Measurements from ENCODE around the gene CCND1.

DNA sequence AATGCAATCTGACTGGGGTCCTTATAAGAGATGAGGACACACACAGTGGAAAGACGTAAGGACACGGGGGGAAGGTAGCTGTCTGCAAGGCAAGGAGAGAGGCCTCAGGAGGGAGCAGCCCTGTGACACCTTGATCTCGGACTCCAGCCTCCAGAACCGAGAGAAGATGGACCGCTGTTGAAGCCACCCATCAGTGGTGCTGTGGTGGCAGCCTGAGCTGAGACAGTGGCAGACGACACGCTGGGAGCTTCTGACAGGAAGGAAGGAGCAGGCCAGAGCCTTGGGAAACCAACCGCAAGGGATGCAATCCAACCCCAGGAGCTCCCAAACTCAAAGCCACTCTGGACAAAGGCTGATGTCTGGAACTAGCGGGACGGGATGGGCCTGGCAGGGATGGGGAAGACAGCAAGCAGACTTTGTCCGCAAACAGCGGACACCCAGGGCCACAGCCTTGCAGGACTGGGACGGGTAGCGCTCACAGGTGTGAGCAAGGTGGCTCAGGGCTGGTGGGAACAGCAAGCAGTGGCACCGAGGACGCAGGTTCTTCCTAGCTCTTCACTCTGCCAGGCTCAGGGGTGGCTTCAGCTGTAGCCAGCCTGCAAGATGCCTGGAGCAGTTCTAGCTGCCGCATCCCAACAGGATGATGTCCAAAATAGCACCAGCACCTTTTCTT, 23.3 kb downstream of the CCND1 start:
- TF ChIP-seq, protein P1, sequence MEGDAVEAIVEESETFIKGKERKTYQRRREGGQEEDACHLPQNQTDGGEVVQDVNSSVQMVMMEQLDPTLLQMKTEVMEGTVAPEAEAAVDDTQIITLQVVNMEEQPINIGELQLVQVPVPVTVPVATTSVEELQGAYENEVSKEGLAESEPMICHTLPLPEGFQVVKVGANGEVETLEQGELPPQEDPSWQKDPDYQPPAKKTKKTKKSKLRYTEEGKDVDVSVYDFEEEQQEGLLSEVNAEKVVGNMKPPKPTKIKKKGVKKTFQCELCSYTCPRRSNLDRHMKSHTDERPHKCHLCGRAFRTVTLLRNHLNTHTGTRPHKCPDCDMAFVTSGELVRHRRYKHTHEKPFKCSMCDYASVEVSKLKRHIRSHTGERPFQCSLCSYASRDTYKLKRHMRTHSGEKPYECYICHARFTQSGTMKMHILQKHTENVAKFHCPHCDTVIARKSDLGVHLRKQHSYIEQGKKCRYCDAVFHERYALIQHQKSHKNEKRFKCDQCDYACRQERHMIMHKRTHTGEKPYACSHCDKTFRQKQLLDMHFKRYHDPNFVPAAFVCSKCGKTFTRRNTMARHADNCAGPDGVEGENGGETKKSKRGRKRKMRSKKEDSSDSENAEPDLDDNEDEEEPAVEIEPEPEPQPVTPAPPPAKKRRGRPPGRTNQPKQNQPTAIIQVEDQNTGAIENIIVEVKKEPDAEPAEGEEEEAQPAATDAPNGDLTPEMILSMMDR (IDR thresholded peaks at IDR 0.05), result no peak
- TF ChIP-seq POLR2AphosphoS5 (IDR thresholded peaks at IDR 0.05), result no peak
- no peak for TF ChIP-seq POLR2A (IDR thresholded peaks at IDR 0.05)
- no peak for TF ChIP-seq EP300 (IDR thresholded peaks at IDR 0.05)
